Peyer's patch (tissue), 4 donors: ENCODE data around the gene BNIP5. TPM values are rescaled to one million over a fixed set of nuclear protein-coding genes. Genes with fewer than 3 reads are reported as not detected.

Source experiments
- DNase-seq, 3 donors: peaks; one replicate each; pipeline ENCODE4 v3.0.0-alpha.2; 2017 to 2019
- H3K27ac ChIP-seq, 4 donors: fragments of 200-600 bp; sonication (generic); one replicate each; pipeline ENCODE4 v1.5.1; 2016 to 2019
- H3K27me3 ChIP-seq, 2 donors: fragments of 200-600 bp; sonication (generic); one replicate each; pipeline ENCODE4 v1.5.1; 2019
- H3K36me3 ChIP-seq, 3 donors: fragments of 200-600 bp; sonication (generic); one replicate each; pipeline ENCODE4 v1.5.1; 2016 to 2019
- H3K4me1 ChIP-seq, 4 donors: fragments of 200-600 bp; sonication (generic); one replicate each; pipeline ENCODE4 v1.5.1; 2016 to 2019
- H3K4me3 ChIP-seq, 4 donors: fragments of 200-600 bp; sonication (generic); 1 replicate in 3 of 4; 2 replicates in 1 of 4; pipeline ENCODE4 v1.5.1; 2016 to 2019; ENCODE audit warnings: mild to moderate bottlenecking in 1 of 4
- H3K9me3 ChIP-seq, 4 donors: fragments of 200-600 bp; sonication (generic); one replicate each; pipeline ENCODE4 v1.5.1; 2016 to 2019; ENCODE audit warnings: mild to moderate bottlenecking in 1 of 4
- CTCF ChIP-seq, 6 experiments: fragments of 450-650 bp in 4 of 6; fragments of 200-600 bp in 2 of 6; sonication (generic) in 1 of 6; IDR thresholded peaks; one replicate each; pipeline ENCODE4 v1.5.1; 2017 to 2019; ENCODE audit warnings: antibody characterized with exemption in 6 of 6, mild to moderate bottlenecking in 3 of 6, moderate library complexity in 1 of 6
- POLR2A ChIP-seq, 2 donors: fragments of 450-650 bp; IDR thresholded peaks; one replicate each; pipeline ENCODE4 v1.5.1; 2017; ENCODE audit warnings: antibody characterized with exemption in 2 of 2, mild to moderate bottlenecking in 2 of 2, moderate library complexity in 2 of 2
- total RNA-seq, 4 donors: library from RNA; depleted of rRNA; stranded (reverse); fragments of >200 nt; gene quantifications; one replicate each; pipeline ENCODE4 v1.1.0, GENCODE V29; 2016

The BNIP5 gene, protein sequence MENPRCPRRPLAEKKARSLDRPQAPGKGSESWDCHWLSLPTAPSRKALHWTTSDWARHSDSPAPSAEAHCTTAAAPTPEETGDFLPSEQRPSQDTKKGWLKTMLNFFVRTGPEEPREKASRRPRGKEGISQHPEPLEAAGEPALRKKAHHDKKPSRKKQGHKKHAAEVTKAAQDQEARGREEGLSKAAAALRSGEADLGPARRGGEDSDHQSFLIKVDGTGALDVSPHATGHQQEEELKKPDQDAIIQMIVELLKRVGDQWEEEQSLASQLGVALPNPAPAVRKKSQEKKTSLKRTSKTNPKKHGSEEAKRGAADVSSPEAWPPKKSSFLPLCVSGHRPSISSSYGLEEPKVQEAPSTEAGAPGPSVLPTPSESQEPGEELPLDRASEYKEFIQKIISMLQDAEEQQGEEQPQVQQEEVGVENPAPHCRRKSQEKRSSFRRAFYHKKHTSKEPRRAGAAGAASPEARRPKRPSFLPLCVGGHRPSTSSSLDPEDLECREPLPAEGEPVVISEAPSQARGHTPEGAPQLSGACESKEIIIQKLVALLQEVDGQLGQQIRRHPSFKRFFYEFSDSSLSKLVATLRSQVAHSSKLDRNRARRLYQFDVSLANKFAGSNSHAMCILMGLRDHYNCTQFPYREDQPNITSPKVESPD
- total RNA-seq = 10 to 100 TPM in 3 of 4 donors, 1 to 10 TPM in 1; 9.1 to 35.4 (median 25.3) TPM

- peak in 2 of 3 donors; percentile 78 to 86 for DNase-seq
- no peaks in the 10 kb centered on the region for H3K9me3 ChIP-seq
- peak within 1 kb of the TSS in 2 of 4 donors; percentile 50 to 56 for H3K4me3 ChIP-seq
- H3K27me3 ChIP-seq = no peaks in the 10 kb centered on the region
- no peaks in the 10 kb centered on the region for H3K36me3 ChIP-seq
- H3K4me1 ChIP-seq = peaks cover 0 to 29% (median 0%) of the 10 kb centered on the region in 4 donors
- TF ChIP-seq CTCF (IDR thresholded peaks at IDR 0.05) (no peak), POLR2A (IDR thresholded peaks at IDR 0.05) (peak; percentile 90 to 91)
- H3K27ac ChIP-seq = peak within 1 kb of the TSS in 3 of 4 donors; percentile 63 to 96 (median 86)
Measured at GRCh38 chr6:36336779-36337241, at the start of gene BNIP5. Gene BNIP5, minus strand, starts transcription at chr6:36336888. Its CDS starts 6,198 bp downstream, at chr6:36330690.

GRCh38 chr6:36384095-36384494 is 47.4 kb upstream of the BNIP5 start:
- Histone ChIP-seq H3K36me3 (no peaks in the 10 kb centered on the region), H3K4me3 (no peak overlapping the region), H3K9me3 (no peaks in the 10 kb centered on the region), H3K4me1 (peaks cover 0 to 12% (median 4%) of the 10 kb centered on the region in 4 donors), H3K27ac (no peak overlapping the region), H3K27me3 (no peaks in the 10 kb centered on the region)
- no peak for DNase-seq
- TF ChIP-seq CTCF (IDR thresholded peaks at IDR 0.05) (no peak), POLR2A (IDR thresholded peaks at IDR 0.05) (no peak)

DNA sequence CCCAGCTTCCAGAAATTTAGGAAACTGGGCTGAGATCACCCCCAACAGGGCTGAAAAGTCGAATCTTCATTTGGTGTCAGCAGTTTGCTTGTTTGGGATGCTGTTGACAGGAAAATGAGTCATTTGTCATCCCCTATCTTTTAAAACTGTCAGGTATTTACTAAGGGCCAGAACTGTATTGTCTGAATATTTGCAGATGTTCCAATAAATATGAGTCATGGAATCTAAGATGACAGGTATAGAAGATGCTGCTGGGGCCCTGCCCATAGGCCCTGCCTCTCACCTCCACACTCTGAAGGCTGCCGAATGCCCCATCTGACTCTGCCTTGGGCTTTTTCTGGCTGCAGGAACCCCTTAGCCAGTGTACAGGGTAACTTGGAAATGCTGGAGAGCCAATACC is 46.9 kb upstream of the BNIP5 start:
- no peak for DNase-seq
- H3K27me3 ChIP-seq = no peaks in the 10 kb centered on the region
- TF ChIP-seq CTCF (IDR thresholded peaks at IDR 0.05) (no peak), POLR2A (IDR thresholded peaks at IDR 0.05) (no peak)
- H3K4me1 ChIP-seq = peaks cover 0 to 12% (median 4%) of the 10 kb centered on the region in 4 donors
- no peak overlapping the region for H3K27ac ChIP-seq
- no peaks in the 10 kb centered on the region for H3K36me3 ChIP-seq
- no peaks in the 10 kb centered on the region for H3K9me3 ChIP-seq
- H3K4me3 ChIP-seq = no peak overlapping the region

DNA sequence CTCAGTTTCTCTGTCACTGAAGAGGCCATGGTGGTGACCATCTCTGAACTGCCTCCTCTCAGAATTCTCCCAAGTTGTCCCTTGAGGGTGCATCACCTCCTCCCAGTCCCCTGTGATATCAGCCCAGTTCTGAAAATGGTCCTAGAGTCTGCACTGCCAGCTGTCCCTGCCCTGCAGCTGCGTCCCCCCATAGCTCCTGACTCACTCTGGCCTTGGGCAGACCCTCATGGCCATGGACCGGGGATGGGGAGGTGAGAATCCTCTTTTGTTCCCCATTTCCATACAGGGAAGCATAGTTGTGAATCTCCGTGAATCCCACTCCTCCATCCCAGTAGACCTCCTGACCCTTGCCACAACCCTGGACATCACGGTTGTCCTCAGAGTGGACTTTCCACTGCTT is 46.3 kb upstream of the BNIP5 start:
- Histone ChIP-seq H3K9me3 (no peaks in the 10 kb centered on the region), H3K4me3 (no peak overlapping the region), H3K27ac (no peak overlapping the region), H3K36me3 (no peaks in the 10 kb centered on the region), H3K4me1 (peaks cover 0 to 11% (median 2%) of the 10 kb centered on the region in 4 donors), H3K27me3 (no peaks in the 10 kb centered on the region)
- TF ChIP-seq CTCF (IDR thresholded peaks at IDR 0.05) (no peak), POLR2A (IDR thresholded peaks at IDR 0.05) (no peak)
- no peak for DNase-seq

DNA sequence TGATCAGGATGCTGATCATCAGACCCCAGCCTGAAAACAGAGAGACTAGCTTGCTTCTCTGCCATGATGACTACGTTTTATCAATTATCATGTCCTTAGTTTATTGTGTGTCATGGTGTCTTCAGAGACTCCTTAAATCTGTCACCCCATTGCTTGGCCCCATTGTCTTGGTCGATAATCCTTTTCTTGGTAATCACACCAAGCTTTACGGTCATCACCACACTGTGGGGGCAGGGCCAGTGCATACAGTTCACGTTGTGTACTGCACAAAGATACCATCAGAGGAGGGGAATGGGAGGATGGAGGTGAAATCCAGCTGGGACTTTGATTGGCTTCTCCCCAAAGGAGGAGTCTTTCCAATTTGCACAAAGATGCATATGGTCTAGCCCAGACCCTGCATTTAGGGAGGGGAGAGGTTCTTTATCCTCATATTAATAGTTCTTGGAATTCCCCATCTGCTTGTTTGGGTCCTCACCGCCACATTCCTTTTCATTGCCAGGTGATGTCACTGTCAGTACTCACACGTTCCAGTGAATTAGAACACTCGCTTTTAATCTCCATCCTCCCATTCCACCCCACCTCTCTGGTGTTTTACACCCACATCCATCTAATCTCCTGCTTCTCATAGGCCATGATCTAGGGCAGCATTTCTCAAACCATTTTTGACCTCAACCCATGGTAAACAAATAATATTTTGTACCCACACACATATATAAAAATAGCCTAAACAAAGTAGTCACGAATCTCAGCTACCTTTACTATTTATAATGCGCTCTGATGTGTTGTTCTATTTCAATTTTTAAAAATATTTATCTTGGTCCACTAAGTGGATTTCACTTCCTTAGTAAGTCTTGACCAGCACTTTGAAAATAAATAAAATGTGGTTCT is 45.1 kb upstream of the BNIP5 start:
- H3K4me1 ChIP-seq = no peaks in the 10 kb centered on the region
- no peak overlapping the region for H3K4me3 ChIP-seq
- DNase-seq = no peak
- H3K27me3 ChIP-seq = no peaks in the 10 kb centered on the region
- no peak for TF ChIP-seq CTCF (IDR thresholded peaks at IDR 0.05)
- no peak for TF ChIP-seq POLR2A (IDR thresholded peaks at IDR 0.05)
- no peaks in the 10 kb centered on the region for H3K9me3 ChIP-seq
- no peak overlapping the region for H3K27ac ChIP-seq
- no peaks in the 10 kb centered on the region for H3K36me3 ChIP-seq
